ENCODE results near the gene SFTPB. TPM values are rescaled to one million over a fixed set of nuclear protein-coding genes. Genes with fewer than 3 reads are reported as not detected.

SFTPB gene
- total RNA-seq, 1 donor from 2014 or later, result not detected

- no peaks in the 10 kb centered on the region for H3K9me3 Mint-ChIP-seq
- H3K4me2 ChIP-seq, result no peak overlapping the region
- no peak overlapping the region for H2AFZ ChIP-seq (replicated peaks)
Measured at GRCh38 chr2:85704800-85705679, 37.0 kb upstream of the SFTPB start.

GRCh38 chr2:85704038-85704437, 36.0 kb upstream of the SFTPB start:
- H3K9me3 ChIP-seq (ENCODE audit: low read depth), result no peaks in the 10 kb centered on the region
- no peaks in the 10 kb centered on the region for H3K79me2 ChIP-seq (ENCODE audit: low read depth)
- no peak overlapping the region for H3K4me2 ChIP-seq
- H3K27me3 ChIP-seq, result peaks cover 13% of the 10 kb centered on the region
- Mint-ChIP-seq H3K27me3 (ENCODE audit: insufficient read depth, low read depth) (no peaks in the 10 kb centered on the region), H3K27ac (no peak overlapping the region), H3K4me1 (peaks cover 9% of the 10 kb centered on the region), H3K36me3 (no peaks in the 10 kb centered on the region), H3K4me3 (no peak overlapping the region), H3K9me3 (no peaks in the 10 kb centered on the region)
- no peak for DNase-seq (ENCODE audit: low spot score)
- no peak overlapping the region for H3K9ac ChIP-seq
- no peaks in the 10 kb centered on the region for H4K20me1 ChIP-seq (ENCODE audit: low read depth)
- TF ChIP-seq CTCF (IDR thresholded peaks at IDR 0.05), result no peak
- no peak for TF ChIP-seq EZH2phosphoT487 (IDR thresholded peaks at IDR 0.05)
- TF ChIP-seq EZH2 (IDR thresholded peaks at IDR 0.05), result no peak
- no peaks in the 10 kb centered on the region for H3K36me3 ChIP-seq
- H2AFZ ChIP-seq (replicated peaks), result no peak overlapping the region
- H3K4me3 ChIP-seq, result no peak overlapping the region
- no peak overlapping the region for H3K27ac ChIP-seq
- no peaks in the 10 kb centered on the region for H3K4me1 ChIP-seq
- H3F3A ChIP-seq (ENCODE audit: low read depth), result no peaks in the 10 kb centered on the region

More at GRCh38 chr2:85704800-85705679, 37.0 kb upstream of the SFTPB start:
- Histone ChIP-seq H3K36me3 (no peaks in the 10 kb centered on the region), H3K4me1 (no peaks in the 10 kb centered on the region), H3K27ac (no peak overlapping the region), H3K4me3 (no peak overlapping the region), H4K20me1 (ENCODE audit: low read depth) (no peaks in the 10 kb centered on the region), H3K27me3 (peaks cover 13% of the 10 kb centered on the region), H3F3A (ENCODE audit: low read depth) (no peaks in the 10 kb centered on the region), H3K9me3 (ENCODE audit: low read depth) (no peaks in the 10 kb centered on the region), H3K9ac (no peak overlapping the region), H3K79me2 (ENCODE audit: low read depth) (no peaks in the 10 kb centered on the region)
- no peak for DNase-seq (ENCODE audit: low spot score)
- peaks cover 9% of the 10 kb centered on the region for H3K4me1 Mint-ChIP-seq
- no peaks in the 10 kb centered on the region for H3K36me3 Mint-ChIP-seq
- no peak for TF ChIP-seq EZH2 (IDR thresholded peaks at IDR 0.05)
- TF ChIP-seq CTCF (IDR thresholded peaks at IDR 0.05), result no peak
- TF ChIP-seq EZH2phosphoT487 (IDR thresholded peaks at IDR 0.05), result no peak
- no peak overlapping the region for H3K27ac Mint-ChIP-seq
- no peak overlapping the region for H3K4me3 Mint-ChIP-seq
- no peaks in the 10 kb centered on the region for H3K27me3 Mint-ChIP-seq (ENCODE audit: insufficient read depth, low read depth)

- no peaks in the 10 kb centered on the region for H3F3A ChIP-seq (ENCODE audit: low read depth)
- no peaks in the 10 kb centered on the region for H3K79me2 ChIP-seq (ENCODE audit: low read depth)
- no peak overlapping the region for H3K27ac Mint-ChIP-seq
Measured at GRCh38 chr2:85703329-85703728, 35.3 kb upstream of the SFTPB start.

More at GRCh38 chr2:85703329-85703728, 35.3 kb upstream of the SFTPB start:
- TF ChIP-seq EZH2phosphoT487 (IDR thresholded peaks at IDR 0.05) (no peak), EZH2 (IDR thresholded peaks at IDR 0.05) (no peak), CTCF (IDR thresholded peaks at IDR 0.05) (no peak)
- no peaks in the 10 kb centered on the region for H3K36me3 Mint-ChIP-seq
- Histone ChIP-seq H3K9ac (no peak overlapping the region), H2AFZ (replicated peaks) (no peak overlapping the region), H3K4me3 (no peak overlapping the region), H3K9me3 (ENCODE audit: low read depth) (no peaks in the 10 kb centered on the region), H3K4me1 (no peaks in the 10 kb centered on the region), H3K27ac (no peak overlapping the region), H3K36me3 (no peaks in the 10 kb centered on the region), H3K27me3 (peaks cover 11% of the 10 kb centered on the region), H4K20me1 (ENCODE audit: low read depth) (no peaks in the 10 kb centered on the region), H3K4me2 (no peak overlapping the region)
- no peaks in the 10 kb centered on the region for H3K9me3 Mint-ChIP-seq
- H3K4me1 Mint-ChIP-seq, result peaks cover 9% of the 10 kb centered on the region
- no peak overlapping the region for H3K4me3 Mint-ChIP-seq
- DNase-seq (ENCODE audit: low spot score), result no peak
- no peaks in the 10 kb centered on the region for H3K27me3 Mint-ChIP-seq (ENCODE audit: insufficient read depth, low read depth)
